HepG2 (cell line): ENCODE measurements around the gene CNNM1. TPM values are rescaled to one million over a fixed set of nuclear protein-coding genes. Genes with fewer than 3 reads are reported as not detected.

Experiments
- CAMTA2 ChIP-seq: sonication (generic); formaldehyde crosslinking; IDR thresholded peaks from 2 replicates; pipeline ENCODE4 v1.4.0; 2020; ENCODE audit warnings: mild to moderate bottlenecking, missing genetic modification reagents, borderline replicate concordance
- CBFB ChIP-seq: sonication (generic); formaldehyde crosslinking; IDR thresholded peaks from 2 replicates; pipeline ENCODE4 v1.4.0; 2020; ENCODE audit warnings: missing genetic modification reagents
- FOXJ3 ChIP-seq: sonication (generic); formaldehyde crosslinking; IDR thresholded peaks from 2 replicates; pipeline ENCODE4 v1.4.0; 2020; ENCODE audit warnings: missing genetic modification reagents, mild to moderate bottlenecking, borderline replicate concordance
- HOXA7 ChIP-seq: sonication (generic); formaldehyde crosslinking; IDR thresholded peaks from 2 replicates; pipeline ENCODE4 v1.8.1; 2022; ENCODE audit warnings: mild to moderate bottlenecking, missing genetic modification reagents, moderate library complexity
- JUN ChIP-seq: sonication (generic); formaldehyde crosslinking; IDR thresholded peaks from 2 replicates; pipeline ENCODE4 v1.4.0; 2020; ENCODE audit warnings: mild to moderate bottlenecking, missing genetic modification reagents
- KDM5B ChIP-seq: sonication (generic); formaldehyde crosslinking; IDR thresholded peaks from 2 replicates; pipeline ENCODE4 v1.4.0; 2020; ENCODE audit warnings: missing genetic modification reagents, mild to moderate bottlenecking, borderline replicate concordance
- MLLT10 ChIP-seq: sonication (generic); formaldehyde crosslinking; IDR thresholded peaks from 2 replicates; pipeline ENCODE4 v1.4.0; 2020; ENCODE audit warnings: missing genetic modification reagents
- NFYC ChIP-seq: IDR thresholded peaks from 2 replicates; pipeline ENCODE4 v1.6.1; 2016; ENCODE audit warnings: missing genetic modification reagents, missing compliant biosample characterization
- NR3C1 ChIP-seq: sonication (generic); formaldehyde crosslinking; IDR thresholded peaks from 2 replicates; pipeline ENCODE4 v1.4.0; 2020; ENCODE audit warnings: missing genetic modification reagents
- PAX8 ChIP-seq: sonication (generic); formaldehyde crosslinking; IDR thresholded peaks from 2 replicates; pipeline ENCODE4 v1.8.0; 2022; ENCODE audit warnings: mild to moderate bottlenecking, missing genetic modification reagents, borderline replicate concordance
- PPARG ChIP-seq: conservative IDR thresholded peaks from 2 replicates; pipeline ENCODE4 v1.6.1; 2016; ENCODE audit warnings: missing biosample characterization, missing genetic modification reagents
- RCOR2 ChIP-seq: IDR thresholded peaks from 2 replicates; pipeline ENCODE4 v1.6.1; 2016; ENCODE audit warnings: missing biosample characterization, missing genetic modification reagents
- SP1 ChIP-seq, 2 experiments: fragments of 450-650 bp in 1 of 2; sonication (generic) in 1 of 2; formaldehyde crosslinking in 1 of 2; IDR thresholded peaks; 2 replicates each; pipeline versions ENCODE4 v1.4.0 to v1.6.1; 2016 to 2020; ENCODE audit warnings: missing genetic modification reagents in 1 of 2
- SP2 ChIP-seq: sonication (generic); formaldehyde crosslinking; IDR thresholded peaks from 2 replicates; pipeline ENCODE4 v1.5.1; 2020; ENCODE audit warnings: mild to moderate bottlenecking, missing genetic modification reagents
- U2AF2 ChIP-seq: fragments of 200-400 bp; formaldehyde crosslinking; IDR thresholded peaks from 2 replicates; pipeline ENCODE4 v1.6.1; 2017; ENCODE audit warnings: low read depth, mild to moderate bottlenecking, low read length
- ZFAT ChIP-seq: sonication (generic); formaldehyde crosslinking; conservative IDR thresholded peaks from 2 replicates; pipeline ENCODE4 v1.8.1; 2023; ENCODE audit warnings: missing genetic modification reagents, inconsistent platforms
- ZNF709 ChIP-seq: sonication (generic); formaldehyde crosslinking; IDR thresholded peaks from 2 replicates; pipeline ENCODE4 v1.5.0; 2020; ENCODE audit warnings: mild to moderate bottlenecking, missing genetic modification reagents
- ZNF761 ChIP-seq: sonication (generic); formaldehyde crosslinking; conservative IDR thresholded peaks from 2 replicates; pipeline ENCODE4 v1.4.0; 2020; ENCODE audit warnings: mild to moderate bottlenecking, missing genetic modification reagents
- ZNF766 ChIP-seq: sonication (generic); formaldehyde crosslinking; IDR thresholded peaks from 2 replicates; pipeline ENCODE4 v1.5.0; 2020; ENCODE audit warnings: missing genetic modification reagents, borderline replicate concordance
- polyA plus RNA-seq, 8 experiments: library from polyadenylated mRNA; depleted of rRNA in 3 of 8; stranded (reverse) in 7 of 8; unstranded in 1 of 8; fragments of >200 nt; fragmentation: Illumina TruSeq in 4 of 8; extraction: Trizol in 4 of 8; gene quantifications; 2 replicates each; pipeline versions ENCODE4 v1.2.1 to v1.2.3, GENCODE V29; 2011 to 2016; ENCODE audit warnings: low read depth in 4 of 8, missing spikeins in 1 of 8, mixed read lengths in 1 of 8; ENCODE audit not compliant: insufficient read depth in 1 of 8
- total RNA-seq, 5 experiments: library from RNA; depleted of rRNA; stranded (reverse); fragments of >200 nt; fragmentation: Illumina TruSeq; extraction: Trizol; gene quantifications; 2 replicates each; pipeline ENCODE4 v1.2.3, GENCODE V29; 2016; ENCODE audit warnings: low read depth in 1 of 5
- TF ChIP-seq, protein P1 (sequence below): sonication (generic); formaldehyde crosslinking; IDR thresholded peaks from 2 replicates; pipeline ENCODE4 v1.8.1; 2023; ENCODE audit warnings: mild to moderate bottlenecking, missing genetic modification reagents, borderline replicate concordance
- TF ChIP-seq, protein P2 (sequence below): sonication (generic); formaldehyde crosslinking; IDR thresholded peaks from 2 replicates; pipeline ENCODE4 v1.4.0; 2020; ENCODE audit warnings: mild to moderate bottlenecking, missing genetic modification reagents
- TF ChIP-seq, protein P3 (sequence below): sonication (generic); formaldehyde crosslinking; IDR thresholded peaks from 2 replicates; pipeline ENCODE4 v1.5.1; 2020; ENCODE audit warnings: mild to moderate bottlenecking, moderate library complexity, missing genetic modification reagents
- TF ChIP-seq, protein P4 (sequence below): sonication (generic); formaldehyde crosslinking; IDR thresholded peaks from 2 replicates; pipeline ENCODE4 v1.4.0; 2020; ENCODE audit warnings: mild to moderate bottlenecking, missing genetic modification reagents
- TF ChIP-seq, protein P5 (sequence below): sonication (generic); formaldehyde crosslinking; IDR thresholded peaks from 2 replicates; pipeline ENCODE4 v1.9.0; 2021; ENCODE audit warnings: missing genetic modification reagents, mild to moderate bottlenecking, borderline replicate concordance

The CNNM1 gene
- total and polyA plus RNA-seq, 2 of the 13 experiments (the other 11 are each of a cell fraction or from before 2014, with no cell fraction given), result 4.3 to 9.6 TPM

DNA sequence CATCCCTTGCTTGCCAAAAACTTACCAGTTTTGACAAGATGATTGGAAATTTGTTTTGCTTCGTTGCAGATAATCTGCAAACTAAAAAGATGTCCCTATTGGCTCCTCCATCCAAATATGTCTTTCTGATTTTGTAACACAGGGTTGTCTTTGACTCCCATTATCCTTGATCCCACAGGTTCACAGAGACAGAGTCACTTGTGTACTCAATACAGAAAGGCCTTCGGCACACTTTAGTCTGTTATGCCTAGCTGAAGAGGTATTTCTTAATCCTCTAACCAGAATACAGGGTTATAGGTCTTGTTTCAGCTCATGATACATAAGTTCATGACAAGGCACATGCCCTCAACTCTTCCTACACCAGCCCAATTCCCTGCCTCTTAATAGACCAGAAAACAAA is 10.7 kb upstream of the CNNM1 start (continued):
- TF ChIP-seq FOXJ3 (CRISPR knock-in tag), result 0 out of 2 replicates have a peak, but pooled peaks have one; percentile 18
- no peak for TF ChIP-seq ZNF766 (CRISPR knock-in tag)
- TF ChIP-seq NR3C1 (CRISPR knock-in tag), result no peak
- TF ChIP-seq RCOR2 (CRISPR knock-in tag), result no peak
- no peak for TF ChIP-seq KDM5B (CRISPR knock-in tag)
- TF ChIP-seq, protein P1, sequence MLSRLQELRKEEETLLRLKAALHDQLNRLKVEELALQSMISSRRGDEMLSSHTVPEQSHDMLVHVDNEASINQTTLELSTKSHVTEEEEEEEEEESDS (CRISPR knock-in tag), result no peak
- TF ChIP-seq SP2 (CRISPR knock-in tag), result no peak
- peak; percentile 64; the same call in 1 of the 2 replicates for TF ChIP-seq PPARG (CRISPR knock-in tag)
- TF ChIP-seq NFYC (CRISPR knock-in tag), result no peak
- TF ChIP-seq, protein P2, sequence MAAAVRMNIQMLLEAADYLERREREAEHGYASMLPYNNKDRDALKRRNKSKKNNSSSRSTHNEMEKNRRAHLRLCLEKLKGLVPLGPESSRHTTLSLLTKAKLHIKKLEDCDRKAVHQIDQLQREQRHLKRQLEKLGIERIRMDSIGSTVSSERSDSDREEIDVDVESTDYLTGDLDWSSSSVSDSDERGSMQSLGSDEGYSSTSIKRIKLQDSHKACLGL (CRISPR knock-in tag), result no peak
- TF ChIP-seq CAMTA2 (CRISPR knock-in tag), result no peak
- no peak for TF ChIP-seq ZFAT (CRISPR knock-in tag)
- TF ChIP-seq ZNF709 (CRISPR knock-in tag), result no peak
- TF ChIP-seq MLLT10 (CRISPR knock-in tag), result no peak
- TF ChIP-seq HOXA7, result no peak
- no peak for TF ChIP-seq PAX8 (CRISPR knock-in tag)
- TF ChIP-seq CBFB (CRISPR knock-in tag), result no peak
- TF ChIP-seq, protein P3, sequence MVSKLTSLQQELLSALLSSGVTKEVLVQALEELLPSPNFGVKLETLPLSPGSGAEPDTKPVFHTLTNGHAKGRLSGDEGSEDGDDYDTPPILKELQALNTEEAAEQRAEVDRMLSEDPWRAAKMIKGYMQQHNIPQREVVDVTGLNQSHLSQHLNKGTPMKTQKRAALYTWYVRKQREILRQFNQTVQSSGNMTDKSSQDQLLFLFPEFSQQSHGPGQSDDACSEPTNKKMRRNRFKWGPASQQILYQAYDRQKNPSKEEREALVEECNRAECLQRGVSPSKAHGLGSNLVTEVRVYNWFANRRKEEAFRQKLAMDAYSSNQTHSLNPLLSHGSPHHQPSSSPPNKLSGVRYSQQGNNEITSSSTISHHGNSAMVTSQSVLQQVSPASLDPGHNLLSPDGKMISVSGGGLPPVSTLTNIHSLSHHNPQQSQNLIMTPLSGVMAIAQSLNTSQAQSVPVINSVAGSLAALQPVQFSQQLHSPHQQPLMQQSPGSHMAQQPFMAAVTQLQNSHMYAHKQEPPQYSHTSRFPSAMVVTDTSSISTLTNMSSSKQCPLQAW (CRISPR knock-in tag), result no peak
- TF ChIP-seq, protein P4, sequence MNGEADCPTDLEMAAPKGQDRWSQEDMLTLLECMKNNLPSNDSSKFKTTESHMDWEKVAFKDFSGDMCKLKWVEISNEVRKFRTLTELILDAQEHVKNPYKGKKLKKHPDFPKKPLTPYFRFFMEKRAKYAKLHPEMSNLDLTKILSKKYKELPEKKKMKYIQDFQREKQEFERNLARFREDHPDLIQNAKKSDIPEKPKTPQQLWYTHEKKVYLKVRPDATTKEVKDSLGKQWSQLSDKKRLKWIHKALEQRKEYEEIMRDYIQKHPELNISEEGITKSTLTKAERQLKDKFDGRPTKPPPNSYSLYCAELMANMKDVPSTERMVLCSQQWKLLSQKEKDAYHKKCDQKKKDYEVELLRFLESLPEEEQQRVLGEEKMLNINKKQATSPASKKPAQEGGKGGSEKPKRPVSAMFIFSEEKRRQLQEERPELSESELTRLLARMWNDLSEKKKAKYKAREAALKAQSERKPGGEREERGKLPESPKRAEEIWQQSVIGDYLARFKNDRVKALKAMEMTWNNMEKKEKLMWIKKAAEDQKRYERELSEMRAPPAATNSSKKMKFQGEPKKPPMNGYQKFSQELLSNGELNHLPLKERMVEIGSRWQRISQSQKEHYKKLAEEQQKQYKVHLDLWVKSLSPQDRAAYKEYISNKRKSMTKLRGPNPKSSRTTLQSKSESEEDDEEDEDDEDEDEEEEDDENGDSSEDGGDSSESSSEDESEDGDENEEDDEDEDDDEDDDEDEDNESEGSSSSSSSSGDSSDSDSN, result no peak
- no peak for TF ChIP-seq SP1 (IDR thresholded peaks at IDR 0.05)
- no peak for TF ChIP-seq SP1 (CRISPR knock-in tag; IDR thresholded peaks at IDR 0.05)
- TF ChIP-seq U2AF2, result no peak
- TF ChIP-seq, protein P5, sequence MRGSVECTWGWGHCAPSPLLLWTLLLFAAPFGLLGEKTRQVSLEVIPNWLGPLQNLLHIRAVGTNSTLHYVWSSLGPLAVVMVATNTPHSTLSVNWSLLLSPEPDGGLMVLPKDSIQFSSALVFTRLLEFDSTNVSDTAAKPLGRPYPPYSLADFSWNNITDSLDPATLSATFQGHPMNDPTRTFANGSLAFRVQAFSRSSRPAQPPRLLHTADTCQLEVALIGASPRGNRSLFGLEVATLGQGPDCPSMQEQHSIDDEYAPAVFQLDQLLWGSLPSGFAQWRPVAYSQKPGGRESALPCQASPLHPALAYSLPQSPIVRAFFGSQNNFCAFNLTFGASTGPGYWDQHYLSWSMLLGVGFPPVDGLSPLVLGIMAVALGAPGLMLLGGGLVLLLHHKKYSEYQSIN (CRISPR knock-in tag), result no peak
- TF ChIP-seq ZNF761, result no peak
- TF ChIP-seq JUN (CRISPR knock-in tag), result no peak
